ENCODE measurements around the gene PGF. TPM values are rescaled to one million over a fixed set of nuclear protein-coding genes. Genes with fewer than 3 reads are reported as not detected.

Gene PGF
- total RNA-seq, 1 donor from 2014 or later, result 6.1 TPM

DNA sequence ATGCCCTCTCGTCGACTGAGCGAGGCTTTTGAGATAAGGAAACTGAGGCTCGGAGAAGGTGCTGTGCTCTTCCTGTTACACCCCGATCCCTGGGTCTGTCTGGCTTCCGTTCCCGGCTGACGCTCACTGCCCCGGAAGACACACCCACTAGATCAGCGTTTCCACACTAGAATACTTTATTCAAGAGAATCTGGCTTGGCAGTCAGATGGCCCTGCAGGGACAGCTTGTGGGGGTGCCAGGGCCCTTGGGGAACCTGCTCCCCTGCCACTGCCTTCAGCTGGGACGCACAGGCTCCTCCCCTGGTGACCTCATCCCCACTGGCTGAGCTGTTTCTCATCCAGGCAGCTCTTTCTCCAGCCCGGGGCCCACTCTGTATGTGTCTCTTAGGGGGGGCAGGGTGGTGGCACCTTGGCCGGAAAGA is 13.7 kb downstream of the PGF start:
- H3K4me3 ChIP-seq (ENCODE audit: low read depth, low read length), result no peak overlapping the region
- no peak for DNase-seq (ENCODE audit: low read depth)
- TF ChIP-seq, protein P1, sequence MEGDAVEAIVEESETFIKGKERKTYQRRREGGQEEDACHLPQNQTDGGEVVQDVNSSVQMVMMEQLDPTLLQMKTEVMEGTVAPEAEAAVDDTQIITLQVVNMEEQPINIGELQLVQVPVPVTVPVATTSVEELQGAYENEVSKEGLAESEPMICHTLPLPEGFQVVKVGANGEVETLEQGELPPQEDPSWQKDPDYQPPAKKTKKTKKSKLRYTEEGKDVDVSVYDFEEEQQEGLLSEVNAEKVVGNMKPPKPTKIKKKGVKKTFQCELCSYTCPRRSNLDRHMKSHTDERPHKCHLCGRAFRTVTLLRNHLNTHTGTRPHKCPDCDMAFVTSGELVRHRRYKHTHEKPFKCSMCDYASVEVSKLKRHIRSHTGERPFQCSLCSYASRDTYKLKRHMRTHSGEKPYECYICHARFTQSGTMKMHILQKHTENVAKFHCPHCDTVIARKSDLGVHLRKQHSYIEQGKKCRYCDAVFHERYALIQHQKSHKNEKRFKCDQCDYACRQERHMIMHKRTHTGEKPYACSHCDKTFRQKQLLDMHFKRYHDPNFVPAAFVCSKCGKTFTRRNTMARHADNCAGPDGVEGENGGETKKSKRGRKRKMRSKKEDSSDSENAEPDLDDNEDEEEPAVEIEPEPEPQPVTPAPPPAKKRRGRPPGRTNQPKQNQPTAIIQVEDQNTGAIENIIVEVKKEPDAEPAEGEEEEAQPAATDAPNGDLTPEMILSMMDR (conservative IDR thresholded peaks at IDR 0.05; ENCODE audit: low read depth, low read length), result no peak

DNA sequence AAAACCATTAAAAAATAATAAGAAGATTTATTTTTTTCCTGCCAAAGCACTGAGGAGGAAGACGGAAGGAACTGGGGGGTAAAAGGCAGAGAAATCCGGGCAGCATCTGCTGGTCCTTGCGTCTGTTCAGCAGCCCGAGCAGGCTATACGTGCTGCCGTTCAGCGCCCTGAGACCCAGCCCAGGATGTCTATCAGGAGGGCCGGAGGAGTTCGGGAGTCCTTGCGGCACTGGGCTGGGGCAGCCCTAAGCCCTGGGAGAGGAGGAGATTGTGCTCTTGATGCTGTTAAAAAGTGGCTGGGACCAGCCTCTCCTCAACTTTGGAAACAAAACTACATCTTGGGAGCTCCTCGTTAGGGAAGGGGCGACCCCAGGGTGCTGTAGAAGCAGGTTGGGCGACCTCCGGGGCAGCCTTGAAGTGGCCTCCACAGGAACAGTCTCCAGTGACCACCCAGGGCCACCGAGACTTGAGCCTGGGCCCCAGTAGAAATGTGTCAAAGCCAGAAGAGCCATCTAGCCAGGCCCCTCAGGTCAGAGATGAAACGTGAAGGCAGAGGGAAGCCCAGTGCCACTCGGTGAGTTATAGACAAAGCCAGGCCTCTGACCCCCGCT is 14.3 kb downstream of the PGF start:
- TF ChIP-seq, protein P1 (conservative IDR thresholded peaks at IDR 0.05; ENCODE audit: low read depth, low read length), result no peak
- no peak overlapping the region for H3K4me3 ChIP-seq (ENCODE audit: low read depth, low read length)
- DNase-seq (ENCODE audit: low read depth), result no peak

DNA sequence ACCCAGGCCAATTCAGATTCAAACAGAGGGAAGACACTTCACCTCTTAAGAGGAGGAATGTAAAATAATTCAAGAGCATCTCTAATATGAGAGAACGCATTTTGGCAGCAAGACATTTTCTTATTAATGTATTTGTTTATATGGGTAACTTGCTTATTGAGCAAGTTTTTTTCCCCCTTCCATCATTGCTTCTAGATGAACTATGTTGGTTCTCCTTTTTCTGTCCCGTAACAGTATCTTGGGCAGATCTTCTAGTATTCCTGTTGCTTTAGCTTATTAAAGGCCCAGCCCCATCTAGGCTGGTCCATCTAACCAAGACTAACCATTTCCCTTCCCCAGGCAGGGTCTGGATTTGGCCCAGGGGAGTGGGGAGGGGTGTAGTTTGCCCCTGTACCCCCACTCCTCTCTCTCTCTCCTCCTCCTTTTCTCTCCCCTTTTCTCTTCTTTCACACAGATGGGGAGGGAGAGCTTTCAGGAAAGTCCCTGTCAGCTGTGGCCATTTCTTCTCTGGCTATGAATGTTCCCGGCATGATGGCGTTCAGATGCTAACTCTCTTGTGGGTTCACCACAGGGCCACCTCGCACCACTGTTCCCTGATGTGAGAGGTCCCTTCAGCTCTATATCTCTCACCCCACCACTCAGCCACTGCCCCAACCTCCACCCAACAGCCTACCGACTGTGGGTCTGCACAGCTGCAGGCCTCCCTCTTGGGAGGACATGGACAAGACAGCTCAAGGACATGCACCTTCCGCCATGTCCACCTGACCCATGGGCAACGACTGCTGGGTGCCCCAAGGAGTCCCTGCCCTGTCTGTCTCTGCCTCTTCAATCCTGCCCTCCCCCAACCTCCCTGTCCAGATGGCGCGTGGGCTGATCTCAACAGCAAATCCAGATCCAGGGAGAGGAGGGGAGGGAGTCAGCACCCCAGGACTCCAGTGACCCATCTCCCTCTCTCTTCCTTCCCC is 16.6 kb downstream of the PGF start:
- H3K4me3 ChIP-seq (ENCODE audit: low read depth, low read length), result no peak overlapping the region
- DNase-seq (ENCODE audit: low read depth), result no peak
- TF ChIP-seq, protein P1 (conservative IDR thresholded peaks at IDR 0.05; ENCODE audit: low read depth, low read length), result no peak

DNA sequence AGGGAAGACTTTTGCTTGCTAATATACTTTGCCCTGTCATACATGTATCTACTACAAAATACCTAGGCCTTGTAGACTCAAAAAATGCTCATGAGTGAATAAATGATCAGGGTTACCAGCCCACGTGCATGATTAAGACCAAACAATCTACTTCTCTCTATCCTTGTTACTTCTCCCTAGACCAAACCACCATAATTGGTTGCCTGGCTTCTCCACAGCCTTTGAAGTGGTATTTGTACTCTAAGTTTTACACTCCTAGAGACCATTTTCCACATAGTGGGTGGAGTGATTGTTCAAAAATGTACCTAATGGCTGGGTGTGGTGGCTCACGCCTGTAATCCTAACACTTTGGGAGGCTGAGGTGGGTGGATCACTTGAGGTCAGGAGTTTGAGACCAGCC is 18.2 kb downstream of the PGF start:
- DNase-seq (ENCODE audit: low read depth), result no peak
- TF ChIP-seq, protein P1 (conservative IDR thresholded peaks at IDR 0.05; ENCODE audit: low read depth, low read length), result no peak
- no peak overlapping the region for H3K4me3 ChIP-seq (ENCODE audit: low read depth, low read length)

DNA sequence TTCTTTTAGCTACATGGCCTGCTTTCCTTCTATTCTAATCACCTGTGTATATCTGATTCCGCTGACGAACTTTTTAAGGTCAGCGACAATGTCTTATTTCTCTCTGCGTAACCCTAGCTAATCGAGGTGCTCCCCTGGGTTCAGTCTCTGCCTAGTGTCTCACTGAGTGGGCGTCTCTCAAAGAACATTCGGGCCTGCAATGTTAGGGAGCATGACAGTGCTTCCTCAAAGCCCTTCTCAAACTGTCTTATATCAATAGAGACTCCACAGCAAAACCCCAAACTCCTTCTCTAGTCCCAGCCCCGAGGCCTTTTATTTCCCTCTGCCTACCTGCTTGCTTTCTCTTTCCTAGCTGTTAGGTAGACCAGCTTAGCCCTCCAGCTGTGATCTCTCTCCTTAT is 18.7 kb downstream of the PGF start:
- H3K4me3 ChIP-seq (ENCODE audit: low read depth, low read length), result no peak overlapping the region
- TF ChIP-seq, protein P1 (conservative IDR thresholded peaks at IDR 0.05; ENCODE audit: low read depth, low read length), result no peak
- no peak for DNase-seq (ENCODE audit: low read depth)

DNA sequence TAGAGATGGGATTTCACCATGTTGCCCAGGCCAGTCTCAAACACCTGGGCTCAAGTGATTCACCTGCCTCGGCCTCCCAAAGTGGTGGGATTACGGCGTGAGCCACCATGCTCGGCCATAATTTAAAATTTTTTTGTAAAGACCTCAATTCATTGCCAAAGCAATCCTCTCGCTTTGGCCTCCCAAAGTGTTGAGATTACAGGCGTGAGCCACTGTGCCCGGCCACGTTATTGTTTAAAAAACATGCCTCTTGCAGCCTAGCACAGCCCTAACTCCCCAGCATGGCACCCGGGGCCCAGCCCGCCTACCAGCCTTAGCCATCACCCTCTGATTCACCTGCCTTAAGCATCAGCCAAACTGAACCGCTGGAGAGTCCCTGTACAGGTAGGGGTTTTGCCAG is 19.2 kb downstream of the PGF start:
- no peak overlapping the region for H3K4me3 ChIP-seq (ENCODE audit: low read depth, low read length)
- no peak for DNase-seq (ENCODE audit: low read depth)
- TF ChIP-seq, protein P1 (conservative IDR thresholded peaks at IDR 0.05; ENCODE audit: low read depth, low read length), result no peak

All from epithelial cell of proximal tubule (primary cell).